Fibroblast of skin of scalp (primary cell): Measurements from ENCODE around the gene FOXP1.

Experiments used
- DNase-seq: peaks from one replicate; pipeline ENCODE4 v3.0.0-alpha.2; 2013

FOXP1 gene

DNA sequence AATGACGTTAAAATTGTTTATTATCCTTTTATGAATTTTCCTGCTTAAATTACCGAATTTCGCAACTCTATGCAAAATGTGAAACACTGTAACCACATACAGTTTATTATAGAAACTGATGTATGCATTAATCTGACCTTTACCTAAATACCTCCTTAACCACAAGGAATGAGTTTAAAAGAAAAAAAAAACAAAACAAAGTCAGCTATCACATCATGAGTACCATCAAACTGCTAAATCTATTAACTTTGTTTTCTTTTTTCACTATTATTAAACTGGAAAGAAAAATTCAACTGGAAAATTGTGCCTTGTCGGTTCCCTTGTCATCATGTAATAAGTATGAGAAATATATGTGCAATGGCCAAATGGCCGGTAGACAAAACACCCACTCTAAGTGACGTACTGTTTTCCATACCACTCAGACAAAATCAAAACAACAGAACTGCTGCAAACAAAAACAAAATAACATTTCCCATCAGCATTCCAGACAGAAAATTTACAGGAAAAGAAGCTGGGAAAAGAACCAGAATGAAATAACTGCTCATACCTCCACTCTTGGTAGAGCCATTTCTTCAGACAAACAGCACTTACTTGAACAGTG lies 415.3 kb downstream of the FOXP1 start:
- peak; percentile 87 for DNase-seq

DNA sequence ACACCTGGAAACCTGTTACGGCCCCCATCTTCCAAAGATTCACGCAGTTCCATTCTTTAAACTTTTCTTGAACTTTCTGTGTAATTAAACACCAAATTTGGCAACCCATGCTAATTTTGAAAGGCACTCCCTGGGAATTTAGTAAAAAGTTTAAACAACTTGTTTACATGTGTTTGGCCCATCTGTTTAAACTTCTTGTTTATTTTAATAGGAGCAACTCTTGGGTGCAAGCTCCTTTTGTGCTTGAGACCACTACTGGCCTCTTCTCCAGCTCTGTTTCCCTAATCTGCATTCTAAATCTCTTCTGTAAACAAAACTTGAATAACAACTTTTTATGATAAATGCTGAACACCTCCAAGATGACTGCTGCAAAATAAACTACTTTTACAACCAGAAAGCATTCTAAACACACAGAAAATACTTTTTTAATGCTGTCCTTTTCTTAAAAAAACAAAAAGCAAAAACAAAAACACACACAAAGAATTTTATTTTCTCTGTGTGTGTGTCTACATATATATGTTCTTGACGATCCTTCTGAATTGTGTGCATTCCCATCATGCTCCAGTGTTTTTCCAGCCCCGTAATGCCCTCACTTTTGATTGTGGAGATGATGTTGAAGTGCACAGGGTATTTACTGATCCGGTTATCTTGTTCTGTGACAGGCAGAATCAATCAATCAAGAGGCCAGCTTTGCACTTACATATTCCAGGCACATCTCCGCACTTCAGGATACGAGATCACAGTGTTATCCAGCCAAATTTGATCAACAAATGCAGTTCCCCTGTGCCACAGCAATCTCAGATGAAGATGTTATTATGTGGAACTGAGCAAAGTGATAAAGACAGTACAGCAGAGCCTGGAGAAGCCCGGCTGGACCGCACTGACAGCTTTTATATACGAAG lies 416.9 kb downstream of the FOXP1 start:
- DNase-seq: no peak

DNA sequence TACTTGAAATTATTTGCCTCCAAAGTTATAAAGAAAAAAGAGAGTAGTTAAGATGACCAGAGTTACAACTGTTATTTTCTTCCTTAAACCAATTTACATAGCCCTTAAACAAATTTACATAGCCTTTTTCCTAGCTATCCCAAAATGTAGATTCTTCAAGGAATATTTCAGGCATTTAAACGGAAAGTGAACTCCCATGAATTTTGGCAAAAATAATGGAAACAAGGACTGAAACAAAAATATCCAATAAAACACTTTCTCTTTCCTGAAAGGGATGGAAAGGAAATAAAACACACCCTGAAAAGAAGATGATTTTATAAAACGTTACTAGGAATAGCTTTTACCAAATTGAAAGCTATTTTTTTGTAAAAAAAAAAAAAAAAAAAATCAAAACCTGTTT lies 418.6 kb downstream of the FOXP1 start:
- no peak for DNase-seq

DNA sequence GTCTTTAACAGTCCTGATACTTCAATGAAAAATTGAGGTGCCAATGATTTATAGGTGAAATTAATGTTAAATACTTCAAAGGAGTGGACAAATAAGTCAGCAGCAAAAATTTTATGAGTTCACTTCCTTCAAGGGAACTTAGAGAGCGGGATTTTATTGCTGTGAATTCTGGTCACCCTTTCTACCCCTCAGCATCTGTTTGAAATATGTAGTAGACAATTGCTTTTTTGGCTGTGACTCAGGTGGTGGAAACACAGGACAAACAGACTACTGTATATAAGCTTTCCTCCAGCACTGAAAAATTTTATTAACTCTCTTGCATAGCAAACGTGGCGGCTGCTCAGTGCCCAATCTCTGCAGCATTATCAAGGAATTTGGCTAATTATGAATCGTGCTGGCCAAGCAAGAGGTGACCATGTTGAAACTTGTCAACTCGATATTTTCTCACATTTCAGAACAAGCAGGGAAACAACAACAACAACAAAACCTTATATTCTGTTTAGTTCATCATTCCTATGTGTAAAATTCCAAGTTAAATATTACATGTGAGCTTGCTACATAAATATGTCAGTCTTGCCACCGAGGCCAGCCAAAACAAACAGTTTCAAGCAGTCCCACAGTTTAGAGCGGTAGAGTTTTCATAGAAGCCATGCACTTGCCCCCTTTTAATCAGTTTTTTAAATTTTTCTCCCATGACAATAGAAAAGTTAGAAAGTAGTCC lies 420.2 kb downstream of the FOXP1 start:
- peak; percentile 56 for DNase-seq

DNA sequence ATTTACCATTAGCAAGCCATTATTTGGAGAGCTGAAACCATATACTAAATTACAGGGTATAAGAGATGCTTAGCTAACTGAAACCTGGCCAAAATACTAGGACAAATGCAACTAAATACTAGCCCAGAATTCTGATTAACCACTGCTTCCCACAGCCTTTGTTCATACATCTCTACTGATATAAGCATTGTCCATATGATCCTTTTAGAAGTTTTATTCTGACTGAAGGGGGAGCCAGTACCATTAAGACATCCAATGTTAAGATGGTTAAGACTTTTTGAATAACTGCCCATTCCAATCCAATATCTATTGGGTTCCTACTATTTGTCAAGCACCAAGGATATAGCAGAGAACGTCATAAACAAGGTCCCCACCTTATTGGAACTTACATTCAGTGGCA lies 421.3 kb downstream of the FOXP1 start:
- no peak for DNase-seq

DNA sequence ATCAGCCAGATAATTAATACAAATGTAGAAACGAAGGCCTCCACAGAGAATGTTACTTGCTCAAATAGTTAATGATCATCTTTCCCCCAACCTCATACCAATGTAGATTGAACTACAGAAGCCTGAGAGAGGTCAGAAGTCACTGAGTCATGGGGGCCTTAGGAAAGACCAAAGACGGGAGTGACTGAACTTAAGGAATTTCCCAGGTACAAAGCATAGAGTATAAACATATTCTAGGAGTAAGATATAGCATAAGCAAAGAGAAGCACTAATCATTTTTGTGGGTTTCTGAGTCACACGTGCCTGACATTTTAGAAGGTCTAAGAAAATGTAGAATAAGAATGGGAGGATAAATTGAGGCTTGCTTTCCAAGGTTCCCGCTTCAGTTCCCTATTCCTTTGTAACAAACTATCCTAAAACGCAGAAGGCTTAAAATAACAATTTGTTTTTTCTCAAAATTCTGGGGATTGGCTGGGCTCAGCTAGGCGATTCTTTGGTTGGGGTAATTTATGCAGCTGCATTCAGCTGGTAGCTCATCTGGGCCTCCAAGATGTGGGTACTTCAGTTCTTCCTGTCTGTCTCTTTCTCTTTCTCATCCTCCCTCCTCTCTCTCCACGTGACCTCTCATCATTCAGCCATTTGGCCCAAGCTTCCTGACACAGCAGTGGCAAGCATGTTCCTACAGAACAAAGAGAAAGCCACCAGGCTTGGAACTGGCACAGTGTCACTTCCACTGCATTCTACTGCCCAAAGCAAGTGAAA lies 422.6 kb downstream of the FOXP1 start:
- no peak for DNase-seq

DNA sequence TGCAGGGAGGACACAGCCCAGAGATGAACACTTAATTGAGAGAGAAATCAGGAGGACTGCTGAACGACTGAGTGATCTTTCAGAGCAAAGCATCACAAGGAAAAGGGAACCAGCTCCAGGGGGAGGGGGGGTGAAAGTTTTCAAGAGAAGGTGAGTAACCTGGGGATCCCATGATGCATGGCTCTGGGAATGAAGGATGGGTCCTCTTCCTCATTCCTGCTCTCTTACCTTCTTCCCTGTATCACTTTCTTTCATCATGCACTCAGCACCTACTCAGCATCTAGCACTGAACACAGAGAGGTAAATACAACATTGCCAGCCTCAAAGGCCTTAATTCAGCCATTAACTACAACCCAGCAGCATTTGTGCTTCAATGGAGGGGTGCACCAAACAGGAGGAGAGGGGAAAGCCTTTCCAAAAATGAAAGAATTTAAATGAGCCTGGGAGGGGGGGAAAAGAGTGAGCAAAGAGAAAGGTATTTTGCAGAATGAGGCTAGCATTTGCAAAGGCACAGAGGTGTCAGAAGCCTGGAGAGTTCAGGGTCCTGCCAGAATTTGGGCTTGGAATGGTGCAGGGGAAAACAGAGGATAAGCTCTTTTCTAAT lies 427.4 kb downstream of the FOXP1 start:
- DNase-seq: no peak

DNA sequence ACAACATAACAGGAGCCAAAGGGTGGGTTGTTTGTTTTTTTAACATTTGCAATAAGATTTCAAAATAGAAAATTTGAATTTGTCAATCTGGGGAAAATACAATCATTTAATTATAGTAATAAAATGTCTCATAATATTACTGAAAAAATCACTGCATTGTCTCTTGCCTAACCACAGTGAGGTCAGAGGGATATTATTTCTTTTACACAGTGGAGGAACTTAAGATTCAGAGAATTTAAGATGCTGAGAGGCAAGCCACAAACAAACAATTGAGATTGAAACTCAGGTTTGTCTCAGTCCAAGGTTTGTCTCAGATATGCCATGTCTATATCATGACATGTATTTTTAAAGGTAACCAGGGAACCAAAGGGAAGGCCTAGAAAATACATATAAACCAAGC lies 428.7 kb downstream of the FOXP1 start:
- DNase-seq: no peak

DNA sequence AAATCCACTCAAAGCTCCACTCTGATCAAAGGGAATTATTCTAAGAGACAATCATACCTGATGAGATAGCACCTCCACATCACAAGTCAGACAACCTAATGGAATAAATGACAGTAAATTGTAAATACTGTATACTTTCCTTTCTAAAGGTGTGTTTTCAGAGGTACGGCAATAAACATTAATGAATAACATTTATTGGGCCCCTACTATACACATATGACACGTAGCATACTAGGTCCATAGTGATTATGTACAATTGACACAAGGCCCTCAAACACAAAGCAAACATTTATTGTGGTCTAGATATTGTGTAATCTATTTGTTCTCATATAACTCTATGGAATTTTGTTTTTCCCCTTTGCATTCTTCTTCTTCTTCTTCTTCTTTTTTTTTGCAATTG lies 429.8 kb downstream of the FOXP1 start:
- no peak for DNase-seq

DNA sequence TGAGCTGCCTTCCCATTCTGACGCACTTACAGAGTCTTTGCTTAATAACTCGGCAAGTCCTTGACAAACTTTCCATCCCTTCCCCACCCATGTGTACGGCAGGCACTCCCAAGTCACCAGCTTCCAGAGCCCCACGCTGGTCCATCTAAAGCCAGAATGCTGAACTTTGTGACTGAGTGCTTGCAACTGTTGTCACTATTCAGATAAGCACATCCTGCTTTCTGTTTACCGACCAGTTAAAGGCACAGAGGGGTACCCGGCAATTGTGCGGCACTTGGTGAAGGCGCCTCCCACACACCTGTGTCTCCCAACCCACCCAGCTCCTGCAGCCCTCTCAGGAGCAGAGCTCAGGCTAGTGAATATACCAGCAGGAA lies 430.6 kb downstream of the FOXP1 start:
- no peak for DNase-seq

DNA sequence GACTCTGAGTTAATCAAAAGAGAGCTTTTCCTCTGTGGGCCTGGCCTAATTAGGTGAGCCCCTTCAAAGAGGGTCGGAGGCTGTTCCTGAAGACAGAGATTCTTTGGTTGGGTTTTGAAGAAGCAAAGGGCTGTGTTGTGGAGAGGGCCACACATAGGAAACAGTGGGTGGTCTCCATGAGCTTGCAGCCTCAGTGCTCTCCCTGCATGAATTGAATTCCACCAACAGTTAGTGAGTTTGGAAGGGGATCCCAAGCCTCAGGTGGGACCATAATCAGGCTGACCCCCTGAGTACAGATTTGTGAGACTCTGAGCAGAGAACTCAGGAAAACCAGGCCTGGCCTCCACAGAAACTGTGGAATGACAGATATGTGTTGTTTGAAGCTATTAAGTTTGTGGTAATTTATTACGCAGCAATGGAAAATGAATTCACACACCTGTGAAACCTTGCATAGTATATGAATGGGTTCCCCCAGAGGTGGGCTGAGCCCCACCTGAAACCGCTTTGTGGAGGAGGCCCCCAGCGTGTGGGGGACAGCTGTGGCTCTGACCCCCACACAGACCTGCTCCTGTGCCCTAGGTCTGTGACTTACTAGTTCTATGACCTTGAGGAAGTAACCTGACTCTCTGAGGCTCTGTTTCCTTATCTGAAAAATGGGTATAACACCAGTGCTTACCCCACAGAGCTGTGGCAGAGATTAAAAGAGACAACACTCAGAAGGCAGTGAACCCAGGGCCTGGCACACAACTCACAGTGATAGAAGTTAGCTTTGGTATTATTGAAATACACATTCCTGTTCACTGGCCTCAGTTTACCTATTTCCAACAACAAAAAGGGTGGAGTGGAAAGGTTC lies 431.3 kb downstream of the FOXP1 start:
- no peak for DNase-seq

DNA sequence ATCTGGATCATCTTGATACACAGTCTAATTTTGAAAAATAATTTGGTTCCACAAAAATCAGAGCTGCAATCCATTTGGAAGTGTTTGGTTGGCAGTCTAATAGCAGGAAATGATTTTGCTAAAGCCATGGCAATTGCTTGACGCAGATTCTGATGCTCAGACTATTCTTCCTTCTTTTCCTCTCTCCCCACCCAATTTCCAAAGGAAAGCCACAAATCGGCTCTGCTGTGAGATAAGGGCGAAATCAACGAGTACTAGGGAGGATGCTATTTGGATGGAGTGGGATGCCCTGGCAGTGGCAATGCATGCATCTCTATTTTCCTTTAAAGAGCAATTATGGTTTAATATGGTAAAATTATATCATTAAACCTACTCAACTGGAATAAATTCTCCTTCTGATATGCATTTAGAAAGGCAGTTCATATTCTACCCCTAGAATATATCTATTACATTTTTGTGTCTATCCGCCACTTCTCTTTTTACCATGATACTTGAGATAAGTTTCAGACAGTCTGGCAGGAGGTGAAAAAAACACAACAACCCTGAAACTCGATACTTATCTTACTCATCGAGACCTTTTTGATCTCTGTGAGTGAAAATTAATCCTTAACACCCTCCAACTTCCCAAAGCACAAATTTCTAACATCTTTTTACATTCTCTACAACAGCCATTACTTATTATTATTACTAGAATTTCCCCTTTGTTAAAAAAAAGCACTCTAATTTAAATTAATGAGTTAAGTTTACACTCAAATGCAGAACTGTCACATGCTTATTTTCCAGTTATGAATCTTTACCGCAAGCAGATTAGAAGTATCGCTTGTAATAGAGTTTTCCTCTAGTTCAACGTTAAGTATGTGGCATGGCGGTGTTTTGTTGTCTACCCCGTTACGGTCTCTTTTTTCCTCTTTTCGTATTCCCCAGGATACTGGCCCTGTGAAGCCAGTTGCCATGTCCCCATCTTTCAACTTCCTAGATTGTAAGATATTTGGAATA lies 433.3 kb downstream of the FOXP1 start:
- DNase-seq: no peak

DNA sequence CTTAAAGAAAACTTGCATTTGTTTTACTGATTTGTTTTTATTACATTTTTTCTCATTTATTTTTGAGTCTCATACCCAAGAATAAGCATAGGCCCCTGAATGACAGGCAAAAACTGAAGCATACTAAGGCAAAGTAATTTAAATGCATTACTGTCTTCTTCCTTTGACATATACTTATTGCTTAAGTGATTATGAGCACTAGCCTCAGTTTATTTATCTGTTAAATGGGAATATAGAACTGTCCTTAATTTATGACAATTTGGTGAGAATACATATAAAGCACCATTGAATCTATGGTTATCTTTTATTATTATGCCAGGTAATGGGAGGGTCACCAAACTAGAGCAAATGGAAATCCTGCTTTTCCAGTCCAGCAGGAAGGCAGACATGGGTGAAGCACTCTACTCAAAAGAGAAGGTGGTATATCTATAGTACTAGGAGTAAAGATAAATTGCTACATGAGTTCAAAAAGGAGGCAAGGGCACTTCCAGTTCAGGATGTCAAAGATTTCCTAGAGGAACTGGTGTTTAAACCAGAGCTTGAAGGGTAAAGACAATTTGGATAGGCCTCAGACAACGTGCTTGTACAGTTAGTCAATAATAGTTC lies 435.0 kb downstream of the FOXP1 start:
- no peak for DNase-seq

DNA sequence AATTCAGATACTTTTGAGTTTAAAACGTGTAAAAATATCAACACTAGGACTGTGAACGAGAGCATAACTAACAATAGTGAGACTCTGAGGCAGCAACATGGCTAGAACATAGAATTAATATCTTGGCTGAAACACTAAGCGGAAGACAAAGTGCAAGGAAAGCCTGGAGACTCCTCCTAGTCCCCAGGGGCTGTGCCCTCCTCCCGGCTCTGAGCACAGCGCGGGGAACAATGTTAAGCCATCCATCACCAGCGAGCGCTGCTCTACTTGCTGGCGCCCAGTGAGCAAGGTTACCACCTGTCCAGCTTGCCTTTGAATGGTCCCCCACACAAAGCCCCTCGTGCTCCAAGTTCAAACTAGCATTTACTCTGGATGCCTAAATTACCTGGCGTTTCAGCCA lies 436.9 kb downstream of the FOXP1 start:
- DNase-seq: no peak

DNA sequence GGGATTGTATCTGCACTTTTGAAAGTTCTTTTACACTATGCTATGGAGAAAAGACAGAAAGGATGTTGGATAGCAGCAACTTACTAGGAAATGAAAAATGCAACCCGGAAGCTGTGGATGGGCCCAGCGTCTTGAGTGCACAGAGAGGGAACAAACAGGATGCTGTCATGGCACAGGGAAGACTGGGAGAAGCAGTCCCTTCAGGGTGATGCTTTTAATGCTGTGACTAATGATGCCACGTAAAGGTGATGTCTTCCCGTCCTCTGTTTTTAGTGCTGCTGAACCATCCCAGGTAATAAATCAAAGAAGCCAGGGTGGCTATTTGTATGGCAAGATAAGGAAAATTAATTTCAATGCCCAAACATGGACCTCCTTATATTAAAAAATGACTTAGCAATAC lies 437.6 kb downstream of the FOXP1 start:
- DNase-seq: no peak

DNA sequence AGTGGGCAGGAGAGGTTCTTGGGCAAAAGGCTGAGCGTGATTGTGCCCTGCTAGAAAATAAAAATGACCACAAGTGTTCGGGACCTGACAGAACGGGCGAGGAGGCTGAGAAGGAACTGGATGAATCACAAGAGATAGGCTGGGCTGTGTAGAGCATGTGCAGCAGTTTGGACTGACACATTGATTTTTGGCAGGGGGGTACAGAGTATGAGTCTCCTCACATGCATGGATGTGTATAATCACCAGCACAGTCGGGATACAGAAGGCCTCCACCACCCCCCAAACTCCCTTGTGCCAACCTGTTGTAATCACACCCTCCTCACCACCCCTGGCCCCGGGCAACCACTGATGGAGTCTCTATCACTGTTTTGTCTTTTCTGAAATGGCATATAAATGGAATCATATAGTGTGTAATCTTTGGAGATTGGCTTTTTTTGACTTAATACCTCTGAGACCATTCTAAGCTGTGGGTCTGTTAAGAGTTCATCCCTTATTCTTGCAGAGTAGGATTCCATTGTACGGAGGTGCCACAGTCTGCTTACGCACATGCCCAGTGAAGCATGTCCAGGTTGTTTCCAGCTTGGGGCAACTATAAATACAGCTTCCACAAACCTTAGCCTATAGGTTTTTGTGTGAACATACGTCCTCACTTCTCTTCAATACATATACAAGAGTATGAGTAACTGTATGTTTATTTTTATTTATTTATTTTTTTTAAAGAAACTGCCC lies 438.8 kb downstream of the FOXP1 start:
- DNase-seq: no peak

DNA sequence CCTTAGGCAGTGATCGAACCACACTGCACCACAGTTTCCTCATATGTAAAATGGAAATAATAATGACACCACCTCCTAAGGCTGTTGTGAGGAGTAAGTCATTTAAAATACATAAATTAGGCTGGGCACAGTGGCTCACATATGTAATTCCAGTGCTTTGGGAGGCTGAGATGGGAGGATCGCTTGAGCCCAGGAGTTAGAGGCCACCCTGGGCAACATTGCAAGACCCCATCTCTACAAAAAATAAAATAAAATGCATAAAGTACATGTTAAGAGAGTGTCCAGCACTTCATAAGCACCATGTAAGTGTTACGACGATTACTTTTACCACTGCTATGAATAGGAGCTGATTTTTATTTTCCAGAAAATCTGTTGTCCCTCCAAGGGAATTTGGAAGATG lies 440.0 kb downstream of the FOXP1 start:
- DNase-seq: no peak

DNA sequence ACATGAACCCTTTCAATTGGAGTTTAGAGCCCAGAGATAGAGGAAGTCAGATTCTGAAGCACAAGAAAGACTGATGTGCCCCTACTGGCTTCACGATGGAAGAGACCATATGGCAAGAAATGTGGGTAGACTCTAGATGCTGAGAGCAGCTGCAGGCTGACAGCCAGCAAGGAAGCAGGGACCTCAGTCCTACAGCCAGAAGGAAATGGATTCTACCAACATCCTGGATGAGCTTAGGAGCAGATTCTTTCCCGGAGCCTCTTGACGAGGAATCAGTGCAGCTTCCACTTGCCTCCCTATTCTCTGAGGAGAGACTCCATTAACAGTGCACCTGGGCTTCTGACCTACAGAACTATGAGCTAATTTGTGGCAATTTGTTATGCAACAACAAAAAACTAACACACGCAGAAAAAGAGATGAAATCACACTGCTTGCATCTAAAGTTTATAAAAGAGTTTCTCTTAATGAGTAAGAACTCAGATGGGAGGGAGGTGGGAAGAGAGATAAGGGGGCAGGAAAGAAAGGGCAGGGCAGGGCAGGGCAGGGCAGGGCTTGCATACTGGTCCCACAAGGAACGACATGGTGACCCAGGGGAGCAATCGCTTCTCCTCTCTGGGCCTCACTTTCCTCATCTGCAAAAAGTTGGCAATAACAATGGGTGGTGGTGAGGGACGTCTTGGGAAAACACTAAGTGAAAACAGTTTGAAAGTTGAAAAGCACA lies 440.9 kb downstream of the FOXP1 start:
- DNase-seq: peak; percentile 39
